ENCODE data around the gene PCBP3.

Gene PCBP3

GRCh38 chr21:45910155-45910547 lies 266.6 kb downstream of the PCBP3 start:
- no peak overlapping the region for H3K4me3 ChIP-seq (ENCODE audit: low read length)
- DNase-seq (ENCODE audit: low read depth) = no peak
- TF ChIP-seq, protein P1, sequence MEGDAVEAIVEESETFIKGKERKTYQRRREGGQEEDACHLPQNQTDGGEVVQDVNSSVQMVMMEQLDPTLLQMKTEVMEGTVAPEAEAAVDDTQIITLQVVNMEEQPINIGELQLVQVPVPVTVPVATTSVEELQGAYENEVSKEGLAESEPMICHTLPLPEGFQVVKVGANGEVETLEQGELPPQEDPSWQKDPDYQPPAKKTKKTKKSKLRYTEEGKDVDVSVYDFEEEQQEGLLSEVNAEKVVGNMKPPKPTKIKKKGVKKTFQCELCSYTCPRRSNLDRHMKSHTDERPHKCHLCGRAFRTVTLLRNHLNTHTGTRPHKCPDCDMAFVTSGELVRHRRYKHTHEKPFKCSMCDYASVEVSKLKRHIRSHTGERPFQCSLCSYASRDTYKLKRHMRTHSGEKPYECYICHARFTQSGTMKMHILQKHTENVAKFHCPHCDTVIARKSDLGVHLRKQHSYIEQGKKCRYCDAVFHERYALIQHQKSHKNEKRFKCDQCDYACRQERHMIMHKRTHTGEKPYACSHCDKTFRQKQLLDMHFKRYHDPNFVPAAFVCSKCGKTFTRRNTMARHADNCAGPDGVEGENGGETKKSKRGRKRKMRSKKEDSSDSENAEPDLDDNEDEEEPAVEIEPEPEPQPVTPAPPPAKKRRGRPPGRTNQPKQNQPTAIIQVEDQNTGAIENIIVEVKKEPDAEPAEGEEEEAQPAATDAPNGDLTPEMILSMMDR (conservative IDR thresholded peaks at IDR 0.05; ENCODE audit: low read depth, low read length) = no peak

- no peak overlapping the region for H3K4me3 ChIP-seq (ENCODE audit: low read length)
- TF ChIP-seq, protein P1 (conservative IDR thresholded peaks at IDR 0.05; ENCODE audit: low read depth, low read length) = no peak
- no peak for DNase-seq (ENCODE audit: low read depth)
Measured at GRCh38 chr21:45910548-45911221, 267.2 kb downstream of the PCBP3 start.

DNA sequence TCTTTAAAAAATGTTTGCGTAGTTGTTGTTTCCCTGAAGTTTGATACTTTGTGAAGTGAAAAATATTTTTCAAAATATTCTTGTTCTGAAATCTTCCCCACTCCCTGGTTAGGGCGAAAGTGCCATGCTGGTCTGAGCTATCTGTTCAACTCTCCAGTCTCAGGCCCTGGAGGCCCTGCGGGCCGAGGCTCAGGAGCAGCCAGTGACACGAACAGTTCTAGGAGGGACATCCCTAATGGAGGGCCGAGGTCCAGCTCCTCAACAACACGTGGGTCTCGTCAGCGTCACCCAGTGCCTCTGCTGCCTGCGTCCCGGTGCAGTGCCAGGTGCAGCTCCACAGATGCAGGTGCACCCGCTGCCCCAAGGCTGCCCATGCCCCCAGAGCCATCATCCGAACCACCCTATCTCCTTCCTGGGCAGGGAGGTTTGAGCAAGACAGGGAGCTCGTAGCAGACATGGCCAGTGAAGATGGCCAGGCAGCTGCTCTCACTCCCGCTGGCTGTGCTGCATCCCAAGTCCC lies 268.3 kb downstream of the PCBP3 start:
- DNase-seq (ENCODE audit: low read depth) = no peak
- TF ChIP-seq, protein P1 (conservative IDR thresholded peaks at IDR 0.05; ENCODE audit: low read depth, low read length) = no peak
- H3K4me3 ChIP-seq (ENCODE audit: low read length) = no peak overlapping the region

- TF ChIP-seq, protein P1 (conservative IDR thresholded peaks at IDR 0.05; ENCODE audit: low read depth, low read length) = no peak
- H3K4me3 ChIP-seq (ENCODE audit: low read length) = no peak overlapping the region
- DNase-seq (ENCODE audit: low read depth) = no peak
Measured at GRCh38 chr21:45912611-45913417, 269.3 kb downstream of the PCBP3 start.

DNA sequence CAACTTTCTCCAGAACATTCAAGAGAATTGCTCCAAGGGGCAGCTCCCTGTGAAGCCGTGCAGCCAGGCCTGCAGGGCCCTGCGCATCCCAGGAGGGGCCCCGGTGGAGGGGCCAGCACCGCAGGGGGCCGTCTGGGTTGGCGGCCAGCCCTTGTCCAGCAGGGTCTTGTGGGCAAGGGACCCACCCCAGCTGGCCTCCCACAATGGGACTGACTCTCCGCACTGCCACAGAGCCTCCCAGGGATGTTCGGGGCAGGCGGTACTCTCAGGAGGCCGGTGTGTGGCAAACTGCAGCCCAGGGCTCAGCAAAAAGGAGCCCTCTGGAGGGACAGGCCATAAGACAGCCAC lies 269.9 kb downstream of the PCBP3 start:
- DNase-seq (ENCODE audit: low read depth) = no peak
- H3K4me3 ChIP-seq (ENCODE audit: low read length) = no peak overlapping the region
- TF ChIP-seq, protein P1 (conservative IDR thresholded peaks at IDR 0.05; ENCODE audit: low read depth, low read length) = no peak

- no peak for DNase-seq (ENCODE audit: low read depth)
- no peak overlapping the region for H3K4me3 ChIP-seq (ENCODE audit: low read length)
- TF ChIP-seq, protein P1 (conservative IDR thresholded peaks at IDR 0.05; ENCODE audit: low read depth, low read length) = no peak
Measured at GRCh38 chr21:45913886-45914285, 270.4 kb downstream of the PCBP3 start.

Data from retinal pigment epithelial cell (primary cell).